Esophagus muscularis mucosa (tissue), 4 donors: ENCODE measurements around the gene TMEM80. TPM values are rescaled to one million over a fixed set of nuclear protein-coding genes. Genes with fewer than 3 reads are reported as not detected.

Source experiments
- DNase-seq: peaks from one replicate; pipeline ENCODE4 v3.0.0-alpha.2; 2017; ENCODE audit errors: extremely low spot score
- H3K27ac ChIP-seq, 4 donors: fragments of 200-600 bp; sonication (generic); replicated peaks in 1 of 4; 1 replicate in 3 of 4; 2 replicates in 1 of 4; pipeline ENCODE4 v1.5.1; 2016 to 2019; ENCODE audit warnings: mild to moderate bottlenecking in 1 of 4
- H3K27me3 ChIP-seq, 4 donors: fragments of 200-600 bp; sonication (generic); one replicate each; pipeline versions ENCODE4 v1.5.1 to v1.6.0; 2016 to 2019
- H3K36me3 ChIP-seq, 4 donors: fragments of 200-600 bp; sonication (generic); one replicate each; pipeline ENCODE4 v1.5.1; 2016 to 2019
- H3K4me1 ChIP-seq, 4 donors: fragments of 200-600 bp; sonication (generic); one replicate each; pipeline ENCODE4 v1.5.1; 2016 to 2019
- H3K4me3 ChIP-seq, 4 donors: fragments of 200-600 bp; sonication (generic); 1 replicate in 2 of 4; 2 replicates in 2 of 4; pipeline ENCODE4 v1.5.1; 2016 to 2019; ENCODE audit warnings: mild to moderate bottlenecking in 4 of 4, moderate library complexity in 1 of 4
- H3K9me3 ChIP-seq, 4 donors: fragments of 200-600 bp; sonication (generic); 1 replicate in 3 of 4; 2 replicates in 1 of 4; pipeline ENCODE4 v1.5.1; 2016 to 2019
- CTCF ChIP-seq, 3 experiments: fragments of 200-600 bp in 2 of 3; fragments of 450-650 bp in 1 of 3; sonication (generic) in 2 of 3; IDR thresholded peaks; one replicate each; pipeline ENCODE4 v1.5.1; 2017 to 2019; ENCODE audit warnings: antibody characterized with exemption in 3 of 3, mild to moderate bottlenecking in 2 of 3, moderate library complexity in 1 of 3
- EP300 ChIP-seq: sonication (generic); formaldehyde crosslinking; IDR thresholded peaks from one replicate; pipeline ENCODE4 v1.6.1; 2017; ENCODE audit warnings: antibody characterized with exemption
- POLR2A ChIP-seq: fragments of 450-650 bp; IDR thresholded peaks from one replicate; pipeline ENCODE4 v1.6.1; 2017; ENCODE audit warnings: antibody characterized with exemption, moderate library complexity, mild to moderate bottlenecking, low read depth
- POLR2AphosphoS5 ChIP-seq, 2 donors: sonication (generic); formaldehyde crosslinking; IDR thresholded peaks; one replicate each; pipeline ENCODE4 v1.6.1; 2017; ENCODE audit warnings: antibody characterized with exemption in 2 of 2
- WGBS: methylation state at CpG from one replicate; pipeline ENCODE4 v1.1.5; 2018; 5-methylcytosine and 5-hydroxymethylcytosine counted together
- intact Hi-C: fragments of 100-400 bp; cut with DNase I; formaldehyde crosslinking; loops from one replicate; pipeline ENCODE4 v1.15.1; 2023
- total RNA-seq, 4 donors: library from RNA; depleted of rRNA; stranded (reverse); fragments of >200 nt; gene quantifications; one replicate each; pipeline versions ENCODE4 v1.1.0 to v1.2.1, GENCODE V29; 2016

The TMEM80 gene
- total RNA-seq, 4 donors from 2014 or later, result 27.4 to 55.2 (median 39.6) TPM

GRCh38 chr11:693887-694562 is 1.6 kb upstream of the TMEM80 start:
- 67% methylated on average over 15 of the region's 15 CpGs for WGBS
- H3K27ac ChIP-seq, result peak overlapping the region; percentile 94 to 100 (median 98)
- H3K4me1 ChIP-seq, result peaks cover 34 to 50% (median 48%) of the 10 kb centered on the region in 4 donors
- intact Hi-C loops, result no loop called here
- no peak for DNase-seq
- no peaks in the 10 kb centered on the region for H3K9me3 ChIP-seq
- TF ChIP-seq POLR2A (no peak), CTCF (IDR thresholded peaks at IDR 0.05) (no peak), EP300 (no peak), POLR2AphosphoS5 (IDR thresholded peaks at IDR 0.05) (no peak)
- peaks cover 0 to 18% (median 13%) of the 10 kb centered on the region in 4 donors for H3K36me3 ChIP-seq
- H3K4me3 ChIP-seq, result peak overlapping the region; percentile 85 to 95 (median 88)
- H3K27me3 ChIP-seq, result no peaks in the 10 kb centered on the region

- Histone ChIP-seq H3K4me1 (peaks cover 34 to 57% (median 52%) of the 10 kb centered on the region in 4 donors), H3K27me3 (no peaks in the 10 kb centered on the region), H3K36me3 (peaks cover 0 to 18% (median 7%) of the 10 kb centered on the region in 4 donors), H3K27ac (peak within 1 kb of the TSS; percentile 94 to 100 (median 98)), H3K9me3 (no peaks in the 10 kb centered on the region), H3K4me3 (peak within 1 kb of the TSS; percentile 85 to 95 (median 88))
- DNase-seq, result peak; percentile 99
- intact Hi-C loops, result no loop called here
- WGBS, result 24% methylated on average over 9 of the region's 103 CpGs
- TF ChIP-seq POLR2AphosphoS5 (IDR thresholded peaks at IDR 0.05) (peak in 1 of 2 donors; percentile 51), POLR2A (no peak)
Observed at GRCh38 chr11:694563-695287, 891 bp upstream of the TMEM80 start, which contains the start of gene DEAF1. TSS of gene DEAF1 (minus strand) at chr11:695222. CDS start at chr11:695047, 175 bp downstream.

- intact Hi-C loops, result no loop called here
- peaks cover 34 to 58% (median 53%) of the 10 kb centered on the region in 4 donors for H3K4me1 ChIP-seq
- no CpG with 5 or more reads among the region's 25 CpGs for whole genome bisulfite sequencing
Observed at GRCh38 chr11:695288-695537, 403 bp upstream of the TMEM80 start.

GRCh38 chr11:696955-697491 is 1.4 kb downstream of the TMEM80 start:
- H3K27me3 ChIP-seq, result no peaks in the 10 kb centered on the region
- 43% methylated on average over 11 of the region's 11 CpGs for WGBS
- DNase-seq, result no peak
- H3K36me3 ChIP-seq, result peaks cover 5 to 30% (median 16%) of the 10 kb centered on the region in 4 donors
- no peaks in the 10 kb centered on the region for H3K9me3 ChIP-seq
- H3K27ac ChIP-seq, result peak overlapping the region; percentile 94 to 100 (median 98)
- peak overlapping the region; percentile 85 to 95 (median 88) for H3K4me3 ChIP-seq
- peaks cover 34 to 58% (median 53%) of the 10 kb centered on the region in 4 donors for H3K4me1 ChIP-seq
- TF ChIP-seq EP300 (no peak), POLR2AphosphoS5 (IDR thresholded peaks at IDR 0.05) (peak; percentile 45 to 77), POLR2A (no peak), CTCF (IDR thresholded peaks at IDR 0.05) (no peak)
- intact Hi-C loops, result no loop called here

More at GRCh38 chr11:695288-695537, 403 bp upstream of the TMEM80 start:
- TF ChIP-seq POLR2AphosphoS5 (IDR thresholded peaks at IDR 0.05) (no peak), EP300 (no peak), POLR2A (no peak), CTCF (IDR thresholded peaks at IDR 0.05) (no peak)
- peaks cover 0 to 21% (median 8%) of the 10 kb centered on the region in 4 donors for H3K36me3 ChIP-seq
- no peaks in the 10 kb centered on the region for H3K9me3 ChIP-seq
- DNase-seq, result no peak
- H3K4me3 ChIP-seq, result peak overlapping the region; percentile 85 to 95 (median 88)
- peak overlapping the region; percentile 94 to 100 (median 98) for H3K27ac ChIP-seq
- H3K27me3 ChIP-seq, result no peaks in the 10 kb centered on the region

- H3K36me3 ChIP-seq, result peaks cover 11 to 39% (median 21%) of the 10 kb centered on the region in 4 donors
- TF ChIP-seq CTCF (IDR thresholded peaks at IDR 0.05) (no peak), EP300 (no peak), POLR2AphosphoS5 (IDR thresholded peaks at IDR 0.05) (no peak), POLR2A (no peak)
- intact Hi-C loops, result no loop called here
- no peaks in the 10 kb centered on the region for H3K27me3 ChIP-seq
- peaks cover 34 to 65% (median 57%) of the 10 kb centered on the region in 4 donors for H3K4me1 ChIP-seq
- peak overlapping the region; percentile 94 to 100 (median 98) for H3K27ac ChIP-seq
- no peak for DNase-seq
- H3K9me3 ChIP-seq, result no peaks in the 10 kb centered on the region
- WGBS, result 74% methylated on average over 7 of the region's 11 CpGs
- H3K4me3 ChIP-seq, result peak overlapping the region in 3 of 4 donors; percentile 18 to 90 (median 19)
Observed at GRCh38 chr11:697811-698311, 2.2 kb downstream of the TMEM80 start.
